ENCODE measurements around the gene ADCY9.

ADCY9 gene

GRCh38 chr16:4005731-4006130 lies 110.5 kb downstream of the ADCY9 start:
- in situ Hi-C loops (cut with HindIII; ENCODE audit: low sequenced_read_pairs): no loop called here
- no peak for DNase-seq (ENCODE audit: low read depth)
- no peak overlapping the region for H3K4me3 ChIP-seq (ENCODE audit: low read depth, low read length)
- TF ChIP-seq CTCF (IDR thresholded peaks at IDR 0.05; ENCODE audit: low read depth, low read length, missing control alignments): no peak

GRCh38 chr16:4005281-4005680 lies 111.0 kb downstream of the ADCY9 start:
- in situ Hi-C loops (cut with HindIII; ENCODE audit: low sequenced_read_pairs): no loop called here
- DNase-seq (ENCODE audit: low read depth): no peak

GRCh38 chr16:4004206-4004605 lies 112.0 kb downstream of the ADCY9 start:
- no peak for TF ChIP-seq CTCF (IDR thresholded peaks at IDR 0.05; ENCODE audit: low read depth, low read length, missing control alignments)
- DNase-seq (ENCODE audit: low read depth): no peak
- in situ Hi-C loops (cut with HindIII; ENCODE audit: low sequenced_read_pairs): no loop called here
- H3K4me3 ChIP-seq (ENCODE audit: low read depth, low read length): no peak overlapping the region

More at GRCh38 chr16:4005281-4005680, 111.0 kb downstream of the ADCY9 start:
- H3K4me3 ChIP-seq (ENCODE audit: low read depth, low read length): no peak overlapping the region
- TF ChIP-seq CTCF (IDR thresholded peaks at IDR 0.05; ENCODE audit: low read depth, low read length, missing control alignments): no peak

- DNase-seq (ENCODE audit: low read depth): no peak
- in situ Hi-C loops (cut with HindIII; ENCODE audit: low sequenced_read_pairs): no loop called here
- no peak for TF ChIP-seq CTCF (IDR thresholded peaks at IDR 0.05; ENCODE audit: low read depth, low read length, missing control alignments)
- H3K4me3 ChIP-seq (ENCODE audit: low read depth, low read length): no peak overlapping the region
Observed at GRCh38 chr16:4003576-4003975, 112.7 kb downstream of the ADCY9 start.

- no peak for DNase-seq (ENCODE audit: low read depth)
- H3K4me3 ChIP-seq (ENCODE audit: low read depth, low read length): no peak overlapping the region
- in situ Hi-C loops (cut with HindIII; ENCODE audit: low sequenced_read_pairs): no loop called here
- no peak for TF ChIP-seq CTCF (IDR thresholded peaks at IDR 0.05; ENCODE audit: low read depth, low read length, missing control alignments)
Observed at GRCh38 chr16:4003166-4003565, 113.1 kb downstream of the ADCY9 start.

- no peak overlapping the region for H3K4me3 ChIP-seq (ENCODE audit: low read depth, low read length)
- no peak for TF ChIP-seq CTCF (IDR thresholded peaks at IDR 0.05; ENCODE audit: low read depth, low read length, missing control alignments)
- in situ Hi-C loops (cut with HindIII; ENCODE audit: low sequenced_read_pairs): no loop called here
- DNase-seq (ENCODE audit: low read depth): no peak
Observed at GRCh38 chr16:4002121-4002520, 114.1 kb downstream of the ADCY9 start.

All from astrocyte of the cerebellum (primary cell).